ENCODE results near the gene VSTM2B. TPM values are rescaled to one million over a fixed set of nuclear protein-coding genes. Genes with fewer than 3 reads are reported as not detected.

Gene VSTM2B
- polyA plus RNA-seq, 1 donor (not counting 4 experiments of a cell fraction or from before 2014, with no cell fraction given), result not detected

DNA sequence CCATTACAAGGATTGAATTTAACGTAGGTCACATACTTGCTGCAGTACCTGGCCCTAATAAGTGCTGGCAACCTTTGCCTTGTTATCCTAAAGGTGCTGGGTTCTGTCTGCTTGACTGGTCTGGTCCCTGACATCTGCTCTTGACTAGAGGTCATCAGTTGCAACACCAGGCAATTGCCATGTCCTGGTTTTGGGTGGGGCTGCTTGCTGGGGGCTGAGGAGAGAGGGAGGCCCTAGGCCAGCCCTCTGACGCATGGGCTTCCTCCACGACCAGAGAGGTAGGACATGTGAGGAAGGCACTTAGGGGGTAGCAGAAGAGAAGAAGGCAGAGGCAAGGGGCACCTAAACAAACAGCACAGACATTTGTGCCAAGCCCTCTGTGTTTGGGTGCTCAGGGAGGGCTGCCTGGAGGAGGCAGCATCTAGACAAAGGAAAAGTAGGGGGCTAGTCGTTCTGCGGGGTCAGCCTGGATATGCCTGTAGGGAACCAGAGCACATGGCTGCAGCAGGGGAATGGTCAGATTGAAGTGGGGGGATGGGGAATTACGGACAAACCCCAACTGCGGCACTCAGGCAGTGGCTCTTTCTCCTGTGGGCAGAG is 21.7 kb downstream of the VSTM2B start:
- H3K9me3 ChIP-seq (ENCODE audit: control insufficient read depth, low read depth, low read length), result peaks cover 2% of the 10 kb centered on the region
- no peak overlapping the region for H3K4me3 ChIP-seq (ENCODE audit: control insufficient read depth in 2 of 3, extremely low read depth in 1 of 3, insufficient read depth in 2 of 3, low read depth in 1 of 3, low read length in 3 of 3)
- TF ChIP-seq, protein P1, sequence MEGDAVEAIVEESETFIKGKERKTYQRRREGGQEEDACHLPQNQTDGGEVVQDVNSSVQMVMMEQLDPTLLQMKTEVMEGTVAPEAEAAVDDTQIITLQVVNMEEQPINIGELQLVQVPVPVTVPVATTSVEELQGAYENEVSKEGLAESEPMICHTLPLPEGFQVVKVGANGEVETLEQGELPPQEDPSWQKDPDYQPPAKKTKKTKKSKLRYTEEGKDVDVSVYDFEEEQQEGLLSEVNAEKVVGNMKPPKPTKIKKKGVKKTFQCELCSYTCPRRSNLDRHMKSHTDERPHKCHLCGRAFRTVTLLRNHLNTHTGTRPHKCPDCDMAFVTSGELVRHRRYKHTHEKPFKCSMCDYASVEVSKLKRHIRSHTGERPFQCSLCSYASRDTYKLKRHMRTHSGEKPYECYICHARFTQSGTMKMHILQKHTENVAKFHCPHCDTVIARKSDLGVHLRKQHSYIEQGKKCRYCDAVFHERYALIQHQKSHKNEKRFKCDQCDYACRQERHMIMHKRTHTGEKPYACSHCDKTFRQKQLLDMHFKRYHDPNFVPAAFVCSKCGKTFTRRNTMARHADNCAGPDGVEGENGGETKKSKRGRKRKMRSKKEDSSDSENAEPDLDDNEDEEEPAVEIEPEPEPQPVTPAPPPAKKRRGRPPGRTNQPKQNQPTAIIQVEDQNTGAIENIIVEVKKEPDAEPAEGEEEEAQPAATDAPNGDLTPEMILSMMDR (optimal IDR thresholded peaks at IDR 0.05 in 1 of 3, IDR thresholded peaks at IDR 0.05 in 1 of 3, conservative IDR thresholded peaks at IDR 0.05 in 1 of 3; ENCODE audit: extremely low read depth in 1 of 3, insufficient read depth in 2 of 3, low read length in 3 of 3), result no peak
- TF ChIP-seq EZH2 (IDR thresholded peaks at IDR 0.05; ENCODE audit: low read length), result no peak
- H3K9me1 ChIP-seq (ENCODE audit: control insufficient read depth, extremely low read depth, insufficient read depth, low read length), result no peaks in the 10 kb centered on the region
- DNase-seq (ENCODE audit: low read depth, low spot score) (no peak), FAIRE-seq (no peak)
- dilution Hi-C loops (cut with MboI; ENCODE audit: extremely low pct_ligation_motif_present, low sequenced_read_pairs), result no loop called here
- no peaks in the 10 kb centered on the region for H3K4me1 ChIP-seq (ENCODE audit: control insufficient read depth, extremely low read depth, insufficient read depth, low read length)
- no peak overlapping the region for H3K4me2 ChIP-seq (ENCODE audit: control insufficient read depth, extremely low read depth, insufficient read depth, low read depth, low read length)
- H3K27ac ChIP-seq (ENCODE audit: control insufficient read depth, insufficient read depth, low read length), result no peak overlapping the region
- H4K20me1 ChIP-seq (ENCODE audit: control insufficient read depth, extremely low read depth, insufficient read depth, low read length), result no peaks in the 10 kb centered on the region
- no peak overlapping the region for H3K9ac ChIP-seq (ENCODE audit: control insufficient read depth, extremely low read depth, insufficient read depth, low read length)
- no peaks in the 10 kb centered on the region for H3K79me2 ChIP-seq (ENCODE audit: control insufficient read depth, insufficient read depth, low read length)
- no peaks in the 10 kb centered on the region for H3K27me3 ChIP-seq (ENCODE audit: control insufficient read depth, extremely low read depth, insufficient read depth, low read length)
- no peak overlapping the region for H2AFZ ChIP-seq (ENCODE audit: control insufficient read depth, low read length)
- H3K36me3 ChIP-seq (ENCODE audit: control insufficient read depth in 2 of 2, extremely low read depth in 1 of 2, insufficient read depth in 2 of 2, low read length in 2 of 2), result no peaks in the 10 kb centered on the region

GRCh38 chr19:29547981-29548380 is 22.2 kb downstream of the VSTM2B start:
- no peak for FAIRE-seq
- TF ChIP-seq EZH2 (IDR thresholded peaks at IDR 0.05; ENCODE audit: low read length), result no peak
- TF ChIP-seq, protein P1 (optimal IDR thresholded peaks at IDR 0.05 in 1 of 3, IDR thresholded peaks at IDR 0.05 in 1 of 3, conservative IDR thresholded peaks at IDR 0.05 in 1 of 3; ENCODE audit: extremely low read depth in 1 of 3, insufficient read depth in 2 of 3, low read length in 3 of 3), result no peak
- Histone ChIP-seq H4K20me1 (ENCODE audit: control insufficient read depth, extremely low read depth, insufficient read depth, low read length) (no peaks in the 10 kb centered on the region), H3K27me3 (ENCODE audit: control insufficient read depth, extremely low read depth, insufficient read depth, low read length) (no peaks in the 10 kb centered on the region), H2AFZ (ENCODE audit: control insufficient read depth, low read length) (no peak overlapping the region), H3K36me3 (ENCODE audit: control insufficient read depth in 2 of 2, extremely low read depth in 1 of 2, insufficient read depth in 2 of 2, low read length in 2 of 2) (no peaks in the 10 kb centered on the region), H3K9ac (ENCODE audit: control insufficient read depth, extremely low read depth, insufficient read depth, low read length) (no peak overlapping the region), H3K4me2 (ENCODE audit: control insufficient read depth, extremely low read depth, insufficient read depth, low read depth, low read length) (no peak overlapping the region), H3K4me3 (ENCODE audit: control insufficient read depth in 2 of 3, extremely low read depth in 1 of 3, insufficient read depth in 2 of 3, low read depth in 1 of 3, low read length in 3 of 3) (no peak overlapping the region), H3K4me1 (ENCODE audit: control insufficient read depth, extremely low read depth, insufficient read depth, low read length) (no peaks in the 10 kb centered on the region), H3K9me1 (ENCODE audit: control insufficient read depth, extremely low read depth, insufficient read depth, low read length) (no peaks in the 10 kb centered on the region), H3K79me2 (ENCODE audit: control insufficient read depth, insufficient read depth, low read length) (no peaks in the 10 kb centered on the region), H3K27ac (ENCODE audit: control insufficient read depth, insufficient read depth, low read length) (no peak overlapping the region), H3K9me3 (ENCODE audit: control insufficient read depth, low read depth, low read length) (peaks cover 2% of the 10 kb centered on the region)
- dilution Hi-C loops (cut with MboI; ENCODE audit: extremely low pct_ligation_motif_present, low sequenced_read_pairs), result no loop called here
- DNase-seq (ENCODE audit: low read depth, low spot score), result no peak
